Measurements from ENCODE around the gene DPP9. TPM values are rescaled to one million over a fixed set of nuclear protein-coding genes. Genes with fewer than 3 reads are reported as not detected.

DPP9 gene
- total RNA-seq, 1 donor from 2014 or later, result 98.7 TPM

- intact Hi-C loops (cut with micrococcal nuclease), result loop anchor here (2.0 kb wide), 1 partner anchor 40 kb away; no protein-coding TSS in a partner anchor
These were observed 85.3 kb downstream of the DPP9 start for GRCh38 chr19:4638317-4638716.

GRCh38 chr19:4636761-4637160 is 86.9 kb downstream of the DPP9 start:
- intact Hi-C loops (cut with micrococcal nuclease), result loop anchor here (1.0 to 2.0 kb wide), 2 partner anchors 38 to 60 kb away; no protein-coding TSS in a partner anchor

- intact Hi-C loops (cut with micrococcal nuclease), result loop anchor here (1.0 to 2.0 kb wide), 2 partner anchors 37 to 60 kb away; no protein-coding TSS in a partner anchor
These were observed 87.4 kb downstream of the DPP9 start for GRCh38 chr19:4636151-4636717.

- intact Hi-C loops (cut with micrococcal nuclease), result loop anchor here (1.0 to 2.0 kb wide), 2 partner anchors 37 to 59 kb away; no protein-coding TSS in a partner anchor
These were observed 87.9 kb downstream of the DPP9 start for GRCh38 chr19:4635754-4636116.

GRCh38 chr19:4633140-4633967 is 90.3 kb downstream of the DPP9 start:
- intact Hi-C loops (cut with micrococcal nuclease), result no loop called here

Other genes starting within 250 kb of the DPP9 start
- gene PLIN4, start 205.4 kb downstream of the DPP9 start, total RNA-seq, result not detected in 2 replicates
- not detected in 2 replicates for gene PLIN5, start 188.6 kb downstream of the DPP9 start, total RNA-seq
- 1.1 and 1.5 TPM in 2 replicates for gene LRG1, start 183.8 kb downstream of the DPP9 start, total RNA-seq
- gene SEMA6B, start 164.2 kb downstream of the DPP9 start, total RNA-seq, result not detected in 2 replicates
- 22.2 and 23.5 TPM in 2 replicates for gene TNFAIP8L1, start 84.3 kb downstream of the DPP9 start, total RNA-seq
- 90.6 and 94.5 TPM in 2 replicates for gene MYDGF, start 53.5 kb downstream of the DPP9 start, total RNA-seq
- 16.0 and 16.7 TPM in 2 replicates for gene FEM1A, start 67.9 kb upstream of the DPP9 start, total RNA-seq
- 25.9 and 26.3 TPM in 2 replicates for gene TICAM1, start 107.9 kb upstream of the DPP9 start, total RNA-seq
- 30.3 and 36.2 TPM in 2 replicates for gene PLIN3, start 143.8 kb upstream of the DPP9 start, total RNA-seq
- 2.1 TPM in 2 replicates for gene ARRDC5, start 179.1 kb upstream of the DPP9 start, total RNA-seq
- 97.2 and 102 TPM in 2 replicates for gene UHRF1, start 185.7 kb upstream of the DPP9 start, total RNA-seq
- gene KDM4B, start 245.3 kb upstream of the DPP9 start, total RNA-seq, result 39.1 and 43.7 TPM in 2 replicates

Measured in T-helper 1 cell treated with Interleukin-12 subunit alpha and Interleukin-12 subunit beta and Interleukin-4 antibody, amounts not matched to agents 30 ng/mL and 1 ng/mL, for 36 hours (primary cell).